ENCODE measurements around the gene ATXN7L1. TPM values are rescaled to one million over a fixed set of nuclear protein-coding genes. Genes with fewer than 3 reads are reported as not detected.

The ATXN7L1 gene
- total RNA-seq, 4 donors from 2014 or later: 8.1 to 13.5 (median 9.1) TPM

DNA sequence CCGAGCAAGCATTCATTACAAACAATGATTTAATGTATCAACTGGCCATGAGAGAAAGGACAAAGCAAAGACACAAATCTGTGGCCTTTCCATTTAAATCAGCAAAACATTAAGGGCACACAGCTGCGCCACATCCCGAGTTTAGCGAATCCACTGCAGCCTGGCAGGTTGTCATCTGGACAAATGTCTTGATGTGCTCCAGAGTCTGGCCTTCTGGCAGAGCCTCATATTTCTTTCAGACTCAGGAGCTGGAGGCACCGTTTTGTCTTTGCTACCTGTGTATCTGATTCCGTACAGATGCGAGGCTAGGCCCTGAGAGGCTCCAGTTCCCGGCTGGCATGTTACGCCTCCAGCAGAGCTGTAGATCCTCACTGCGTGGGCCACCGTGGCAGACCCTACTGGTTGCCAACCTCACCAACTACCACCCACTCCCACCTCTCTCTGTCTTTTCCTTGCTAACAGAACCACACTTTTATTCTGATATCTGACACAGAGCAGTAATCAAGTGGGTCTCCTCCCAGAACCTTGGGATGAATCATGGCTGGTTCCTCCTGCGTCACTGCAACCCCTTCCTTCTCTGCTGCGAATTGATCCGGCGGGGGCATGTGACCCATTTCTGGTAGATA is 254.2 kb downstream of the ATXN7L1 start:
- intact Hi-C loops (cut with DNase I; ENCODE audit: low total_unique reads): no loop called here

DNA sequence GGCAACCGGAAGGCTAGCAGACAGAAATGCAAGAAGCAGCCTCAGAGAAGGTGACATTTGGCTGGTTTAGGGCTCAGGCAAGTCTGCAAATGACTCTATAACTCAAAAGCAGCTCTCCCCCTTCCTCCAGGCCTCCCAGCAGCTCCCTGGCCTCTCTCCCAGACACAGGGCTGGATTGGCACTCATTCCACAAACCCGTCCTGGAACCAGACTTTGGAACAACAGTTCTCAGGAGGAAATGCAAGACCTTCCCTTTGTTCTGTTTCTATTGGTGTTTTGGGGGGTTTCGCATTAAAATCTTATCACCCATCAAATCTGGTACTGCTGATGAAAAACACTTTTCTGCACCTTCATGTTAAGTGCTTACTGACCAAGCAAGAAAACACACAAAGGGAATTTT is 254.8 kb downstream of the ATXN7L1 start:
- intact Hi-C loops (cut with DNase I; ENCODE audit: low total_unique reads): no loop called here
- WGBS, 2 donors: 55 to 68% methylated on average over 3 of the region's 3 CpGs
- TF ChIP-seq POLR2A (IDR thresholded peaks at IDR 0.05): no peak
- no peak overlapping the region for H3K4me3 ChIP-seq (ENCODE audit: low read depth, poor library complexity, severe bottlenecking)
- no peak for DNase-seq (ENCODE audit: low spot score in 2 of 2)

More for the DNA sequence above, 254.2 kb downstream of the ATXN7L1 start:
- 88 to 90% methylated on average over 15 of the region's 15 CpGs for WGBS, 2 donors
- TF ChIP-seq, protein P1, sequence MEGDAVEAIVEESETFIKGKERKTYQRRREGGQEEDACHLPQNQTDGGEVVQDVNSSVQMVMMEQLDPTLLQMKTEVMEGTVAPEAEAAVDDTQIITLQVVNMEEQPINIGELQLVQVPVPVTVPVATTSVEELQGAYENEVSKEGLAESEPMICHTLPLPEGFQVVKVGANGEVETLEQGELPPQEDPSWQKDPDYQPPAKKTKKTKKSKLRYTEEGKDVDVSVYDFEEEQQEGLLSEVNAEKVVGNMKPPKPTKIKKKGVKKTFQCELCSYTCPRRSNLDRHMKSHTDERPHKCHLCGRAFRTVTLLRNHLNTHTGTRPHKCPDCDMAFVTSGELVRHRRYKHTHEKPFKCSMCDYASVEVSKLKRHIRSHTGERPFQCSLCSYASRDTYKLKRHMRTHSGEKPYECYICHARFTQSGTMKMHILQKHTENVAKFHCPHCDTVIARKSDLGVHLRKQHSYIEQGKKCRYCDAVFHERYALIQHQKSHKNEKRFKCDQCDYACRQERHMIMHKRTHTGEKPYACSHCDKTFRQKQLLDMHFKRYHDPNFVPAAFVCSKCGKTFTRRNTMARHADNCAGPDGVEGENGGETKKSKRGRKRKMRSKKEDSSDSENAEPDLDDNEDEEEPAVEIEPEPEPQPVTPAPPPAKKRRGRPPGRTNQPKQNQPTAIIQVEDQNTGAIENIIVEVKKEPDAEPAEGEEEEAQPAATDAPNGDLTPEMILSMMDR (IDR thresholded peaks at IDR 0.05): no peak
- no peak for TF ChIP-seq POLR2A (IDR thresholded peaks at IDR 0.05)
- H3K4me3 ChIP-seq (ENCODE audit: low read depth, poor library complexity, severe bottlenecking): no peak overlapping the region
- DNase-seq (ENCODE audit: low spot score in 2 of 2): no peak

DNA sequence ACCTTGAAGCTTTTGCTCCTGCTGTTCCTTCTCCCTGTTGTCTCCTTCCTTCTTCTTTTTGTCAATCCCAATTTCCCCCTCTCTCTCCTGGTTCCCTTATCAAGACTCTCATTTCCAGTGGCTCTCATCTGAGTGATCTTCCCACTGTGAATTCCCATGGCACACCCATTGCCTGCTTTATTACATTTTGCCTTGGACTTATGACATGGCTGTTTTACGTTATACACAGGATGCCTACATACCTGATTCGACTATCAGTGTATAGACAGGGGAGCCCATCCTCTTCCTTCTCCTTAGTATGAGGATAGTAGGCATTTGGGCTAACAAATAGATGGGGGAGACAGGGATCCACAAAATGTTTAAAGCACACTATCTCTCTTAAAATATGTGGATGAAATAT is 255.2 kb downstream of the ATXN7L1 start:
- TF ChIP-seq, protein P1 (IDR thresholded peaks at IDR 0.05): no peak
- no peak for TF ChIP-seq POLR2A (IDR thresholded peaks at IDR 0.05)
- intact Hi-C loops (cut with DNase I; ENCODE audit: low total_unique reads): no loop called here

DNA sequence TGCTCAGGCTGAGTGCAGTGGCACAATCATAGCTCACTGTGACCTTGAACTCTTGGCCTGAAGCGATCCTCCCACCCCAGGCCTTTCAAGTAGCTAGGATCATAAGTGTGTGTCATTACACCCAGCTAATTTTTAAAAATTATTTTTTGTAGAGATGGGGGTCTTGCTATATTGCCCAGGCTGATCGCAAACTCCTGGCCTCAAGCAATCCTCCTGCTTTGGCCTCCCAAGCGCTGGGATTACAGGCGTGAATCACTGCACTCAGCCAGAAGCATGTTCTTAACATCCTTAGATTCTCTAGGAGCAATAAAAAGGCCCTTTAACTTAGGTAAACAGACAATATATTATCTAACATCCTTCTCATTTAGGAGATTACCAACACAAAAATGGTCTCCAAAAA is 256.8 kb downstream of the ATXN7L1 start:
- 96 to 100% methylated on average over 4 of the region's 4 CpGs for WGBS, 2 donors
- intact Hi-C loops (cut with DNase I; ENCODE audit: low total_unique reads): no loop called here
- no peak overlapping the region for H3K4me3 ChIP-seq (ENCODE audit: low read depth, poor library complexity, severe bottlenecking)
- TF ChIP-seq, protein P1 (IDR thresholded peaks at IDR 0.05): no peak
- DNase-seq (ENCODE audit: low spot score in 2 of 2): no peak

More for the DNA sequence above, 255.2 kb downstream of the ATXN7L1 start:
- H3K4me3 ChIP-seq (ENCODE audit: low read depth, poor library complexity, severe bottlenecking): no peak overlapping the region
- WGBS, 2 donors: 27 to 37% methylated on average over 2 of the region's 2 CpGs
- DNase-seq (ENCODE audit: low spot score in 2 of 2): no peak

DNA sequence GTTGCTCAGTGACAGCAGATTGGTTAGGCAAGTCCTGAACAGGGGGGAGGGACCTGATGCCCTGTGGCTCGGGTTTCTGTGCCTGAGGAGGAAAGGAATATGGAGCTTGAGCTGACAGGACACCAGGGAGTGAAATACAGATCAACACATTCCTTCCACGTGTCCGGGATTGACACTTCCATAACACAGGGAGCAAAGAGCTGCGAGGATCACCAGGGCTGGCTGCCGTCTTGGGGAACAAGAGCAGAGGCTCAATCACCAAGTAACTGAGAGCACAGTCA is 258.4 kb downstream of the ATXN7L1 start:
- intact Hi-C loops (cut with DNase I; ENCODE audit: low total_unique reads): no loop called here
- DNase-seq (ENCODE audit: low spot score in 2 of 2): no peak
- no peak overlapping the region for H3K4me3 ChIP-seq (ENCODE audit: low read depth, poor library complexity, severe bottlenecking)
- WGBS, 2 donors: 86 to 87% methylated on average over 5 of the region's 5 CpGs
- no peak for TF ChIP-seq POLR2A (IDR thresholded peaks at IDR 0.05)

DNA sequence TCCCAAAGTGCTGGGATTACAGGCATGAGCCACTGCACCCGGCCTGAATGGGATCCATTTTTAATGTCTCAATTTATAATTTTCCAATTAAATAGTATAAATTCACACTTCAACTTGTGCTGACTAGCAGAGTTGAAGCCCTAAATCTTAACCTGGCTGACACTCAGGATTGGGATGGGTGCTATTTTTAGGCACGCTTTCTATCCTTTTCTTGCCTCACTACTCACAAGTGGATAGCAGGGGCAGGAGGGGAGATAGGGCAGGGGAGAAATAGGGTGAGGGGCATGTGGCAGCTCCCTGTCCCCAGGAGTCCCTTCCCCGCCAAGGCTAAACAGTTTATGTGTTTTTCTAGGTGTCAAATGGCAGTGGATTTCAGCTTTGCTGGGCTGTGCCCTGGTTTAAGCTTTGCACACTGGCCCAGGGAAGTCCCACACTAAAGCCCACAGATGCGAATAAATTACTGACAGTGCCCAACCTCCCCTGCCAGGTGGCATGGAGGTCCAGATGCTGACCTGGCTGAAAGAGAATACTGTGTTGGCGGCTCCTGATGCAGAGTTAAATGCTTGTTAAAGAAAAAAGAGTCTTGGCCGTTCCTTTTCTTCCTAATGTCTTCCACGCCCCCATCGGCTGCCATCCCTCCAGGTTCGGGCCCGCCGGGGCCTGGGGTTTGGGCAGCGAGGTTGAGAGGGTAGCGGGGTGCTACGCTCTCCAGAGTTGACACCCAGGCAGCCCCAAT is 259.0 kb downstream of the ATXN7L1 start:
- TF ChIP-seq POLR2A (IDR thresholded peaks at IDR 0.05): no peak
- TF ChIP-seq, protein P1 (IDR thresholded peaks at IDR 0.05): no peak
- H3K4me3 ChIP-seq (ENCODE audit: low read depth, poor library complexity, severe bottlenecking): no peak overlapping the region
- intact Hi-C loops (cut with DNase I; ENCODE audit: low total_unique reads): no loop called here
- DNase-seq (ENCODE audit: low spot score in 2 of 2): no peak
- WGBS, 2 donors: 95 to 97% methylated on average over 14 of the region's 14 CpGs
